ENCODE results near the gene PLSCR1.

DNA sequence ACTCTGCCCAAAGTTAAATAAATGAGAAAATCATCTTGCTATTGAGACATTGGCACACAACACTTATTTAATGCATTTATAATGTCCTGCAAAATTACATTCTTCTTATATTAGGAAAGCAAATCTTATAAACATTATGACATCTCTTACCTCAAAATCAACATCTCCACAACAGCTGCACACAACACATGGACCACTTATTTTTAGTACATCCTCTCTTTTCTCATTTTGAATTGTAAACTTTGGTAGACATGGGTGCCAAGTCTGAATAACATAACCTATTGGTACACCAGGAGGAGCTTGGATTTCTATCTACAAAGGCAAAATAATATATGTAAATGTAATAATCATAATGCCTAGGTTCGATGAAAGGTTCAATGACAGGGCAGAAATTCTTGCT is 23.0 kb downstream of the PLSCR1 start:
- no peak for TF ChIP-seq POLR2A (IDR thresholded peaks at IDR 0.05; ENCODE audit: low read length)
- no peak for TF ChIP-seq GATA1 (IDR thresholded peaks at IDR 0.05; ENCODE audit: low read depth, low read length)
